WTC11 (cell line): ENCODE data around the gene ANKZF1. TPM values are rescaled to one million over a fixed set of nuclear protein-coding genes. Genes with fewer than 3 reads are reported as not detected.

ENCODE experiments used
- ATAC-seq: fragments of 200-7000 bp; cut with Tn5 transposase; 2 replicates; pipeline ENCODE4 v1.10.0; 2021; ENCODE audit warnings: mild to moderate bottlenecking, moderate library complexity
- CTCF ChIA-PET: fragments of 300-600 bp; sonication (Branson Sonifier 250); formaldehyde crosslinking; loops from one replicate; lab custom pipeline; 2021; ENCODE audit warnings: antibody characterized with exemption; lab: Charles Lee
- POLR2A ChIA-PET: fragments of 350-600 bp; sonication (Branson Sonifier 250); formaldehyde crosslinking; loops from one replicate; lab custom pipeline; 2021; ENCODE audit warnings: antibody characterized with exemption; lab: Charles Lee
- DNase-seq: peaks from one replicate; pipeline ENCODE4 v3.0.0; 2021; ENCODE audit warnings: low spot score
- H3K27ac Mint-ChIP-seq: 2 replicates; pipeline ENCODE4 v1.8.0; 2021; ENCODE audit warnings: mixed read lengths
- H3K27me3 Mint-ChIP-seq: 2 replicates; pipeline ENCODE4 v1.8.0; 2021; ENCODE audit warnings: low read depth, mild to moderate bottlenecking, moderate library complexity, mixed read lengths
- H3K36me3 Mint-ChIP-seq: 2 replicates; pipeline ENCODE4 v1.8.0; 2021; ENCODE audit warnings: mixed read lengths
- H3K4me1 Mint-ChIP-seq: 2 replicates; pipeline ENCODE4 v1.8.0; 2022; ENCODE audit warnings: mixed read lengths
- H3K4me3 Mint-ChIP-seq: 2 replicates; pipeline ENCODE4 v1.8.0; 2021; ENCODE audit warnings: mild to moderate bottlenecking, moderate library complexity, mixed read lengths
- H3K9me3 Mint-ChIP-seq: 2 replicates; pipeline ENCODE4 v1.8.0; 2021; ENCODE audit warnings: mixed read lengths
- ATF1 ChIP-seq: sonication (generic); formaldehyde crosslinking; IDR thresholded peaks from 2 replicates; pipeline ENCODE4 v1.8.1; 2023; ENCODE audit warnings: mild to moderate bottlenecking, moderate library complexity, missing genetic modification reagents
- CBFB ChIP-seq: sonication (generic); formaldehyde crosslinking; IDR thresholded peaks from 2 replicates; pipeline ENCODE4 v1.8.1; 2022; ENCODE audit warnings: mild to moderate bottlenecking, low read depth, missing genetic modification reagents
- EMX1 ChIP-seq: fragments of 250-450 bp; sonication (Bioruptor Pico); IDR thresholded peaks from 2 replicates; pipeline ENCODE4 v1.8.0; 2021; ENCODE audit warnings: mild to moderate bottlenecking
- ERG ChIP-seq: fragments of 250-450 bp; sonication (Bioruptor Pico); IDR thresholded peaks from 2 replicates; pipeline ENCODE4 v1.8.0; 2021; ENCODE audit warnings: mild to moderate bottlenecking
- FOXJ3 ChIP-seq: sonication (generic); formaldehyde crosslinking; IDR thresholded peaks from 2 replicates; pipeline ENCODE4 v1.9.0; 2021; ENCODE audit warnings: missing genetic modification reagents, mild to moderate bottlenecking, borderline replicate concordance
- GABPB1 ChIP-seq: sonication (generic); formaldehyde crosslinking; IDR thresholded peaks from 2 replicates; pipeline ENCODE4 v1.8.1; 2023; ENCODE audit warnings: mild to moderate bottlenecking, missing genetic modification reagents
- NR3C1 ChIP-seq: sonication (generic); formaldehyde crosslinking; conservative IDR thresholded peaks from 2 replicates; pipeline ENCODE4 v1.8.1; 2023; ENCODE audit warnings: low read depth, mild to moderate bottlenecking, missing genetic modification reagents
- PRRX2 ChIP-seq: fragments of 250-450 bp; sonication (Bioruptor Pico); IDR thresholded peaks from 2 replicates; pipeline ENCODE4 v1.8.0; 2021; ENCODE audit warnings: mild to moderate bottlenecking
- RELA ChIP-seq: sonication (generic); formaldehyde crosslinking; IDR thresholded peaks from 2 replicates; pipeline ENCODE4 v1.8.1; 2022; ENCODE audit warnings: missing genetic modification reagents, mild to moderate bottlenecking, borderline replicate concordance
- SMAD4 ChIP-seq: sonication (generic); formaldehyde crosslinking; IDR thresholded peaks from 2 replicates; pipeline ENCODE4 v1.8.0; 2022; ENCODE audit warnings: mild to moderate bottlenecking, missing genetic modification reagents
- ZNF232 ChIP-seq: sonication (generic); formaldehyde crosslinking; IDR thresholded peaks from 2 replicates; pipeline ENCODE4 v1.8.0; 2022; ENCODE audit warnings: mild to moderate bottlenecking, missing genetic modification reagents
- ZNF423 ChIP-seq: fragments of 250-450 bp; sonication (Bioruptor Pico); IDR thresholded peaks from 2 replicates; pipeline ENCODE4 v2.1.2; 2022; ENCODE audit warnings: mild to moderate bottlenecking, moderate library complexity
- ZNF512 ChIP-seq: sonication (generic); formaldehyde crosslinking; IDR thresholded peaks from 2 replicates; pipeline ENCODE4 v1.8.1; 2022; ENCODE audit warnings: missing genetic modification reagents, borderline replicate concordance
- ZSCAN18 ChIP-seq: fragments of 250-450 bp; sonication (Bioruptor Pico); IDR thresholded peaks from 2 replicates; pipeline ENCODE4 v2.1.2; 2022; ENCODE audit warnings: mild to moderate bottlenecking, moderate library complexity
- total RNA-seq: library from RNA; stranded (reverse); gene quantifications from 3 replicates; pipeline ENCODE4 v1.2.3, GENCODE V29; 2021
- TF ChIP-seq, protein P1 (sequence below): sonication (generic); formaldehyde crosslinking; IDR thresholded peaks from 2 replicates; pipeline ENCODE4 v1.8.1; 2022; ENCODE audit warnings: mild to moderate bottlenecking, missing genetic modification reagents, moderate library complexity, borderline replicate concordance
- TF ChIP-seq, protein P2 (sequence below): sonication (generic); formaldehyde crosslinking; IDR thresholded peaks from 2 replicates; pipeline ENCODE4 v1.8.0; 2022; ENCODE audit warnings: missing genetic modification reagents
- TF ChIP-seq, protein P3 (sequence below): fragments of 250-450 bp; sonication (Bioruptor Pico); IDR thresholded peaks from 2 replicates; pipeline ENCODE4 v1.9.0; 2021; ENCODE audit warnings: moderate library complexity, mild to moderate bottlenecking, inconsistent platforms, borderline replicate concordance

ANKZF1 gene
- total RNA-seq, 1 experiment from 2014 or later, result 70.4 TPM

DNA sequence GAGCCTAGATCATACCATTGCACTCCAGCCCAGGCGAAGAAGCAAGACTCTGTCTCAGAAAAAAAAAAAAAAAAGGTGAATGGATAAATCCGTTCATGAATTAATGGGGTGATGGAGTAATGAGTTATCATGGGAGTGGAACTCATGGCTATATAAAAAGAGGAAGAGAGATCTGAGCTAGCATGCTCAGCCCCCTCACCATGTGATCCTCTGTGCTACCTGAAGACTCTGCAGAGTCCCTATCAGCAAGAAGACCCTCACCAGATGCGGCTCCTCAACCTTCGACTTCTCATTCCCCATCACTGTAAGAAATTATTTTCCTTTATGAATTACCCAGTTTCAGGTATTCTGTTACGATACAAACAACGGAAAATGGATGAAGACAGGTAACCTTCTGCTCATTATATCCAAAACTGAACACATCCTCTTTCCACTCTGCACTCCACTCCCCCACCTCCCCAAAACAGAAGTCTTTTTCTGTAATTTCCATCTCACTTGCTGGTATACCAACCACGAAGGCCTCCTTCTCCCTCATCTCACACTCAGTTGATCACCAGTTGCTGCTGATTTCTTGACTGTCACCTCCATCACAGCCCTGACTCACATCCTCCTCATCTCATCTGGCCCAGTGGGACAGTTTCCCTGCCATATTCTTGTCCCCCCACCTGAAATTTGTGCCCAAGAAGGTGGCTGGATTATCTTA is 42.7 kb upstream of the ANKZF1 start (continued):
- no peak for TF ChIP-seq ERG (CRISPR knock-in tag)

GRCh38 chr2:219197388-219197787 is 32.2 kb upstream of the ANKZF1 start:
- H3K4me3 Mint-ChIP-seq, result no peak overlapping the region
- peaks cover 10% of the 10 kb centered on the region for H3K9me3 Mint-ChIP-seq
- ATAC-seq (no peak), DNase-seq (no peak)
- CTCF ChIA-PET, result interaction anchor here (1.1 to 1.9 kb wide), 2 partner anchors 9 to 98 kb away, joined by 5 to 7 read pairs; partner anchors contain the start of gene ZFAND2B
- H3K36me3 Mint-ChIP-seq, result no peaks in the 10 kb centered on the region
- 0 out of 2 replicates have a peak, but pooled peaks cover 3% of the 10 kb centered on the region for H3K27me3 Mint-ChIP-seq
- TF ChIP-seq ZNF512 (CRISPR knock-in tag) (no peak), ZNF423 (CRISPR knock-in tag) (no peak), ZSCAN18 (CRISPR knock-in tag) (no peak), PRRX2 (CRISPR knock-in tag) (no peak), GABPB1 (CRISPR knock-in tag) (no peak), CBFB (CRISPR knock-in tag) (no peak), ZNF232 (no peak), SMAD4 (CRISPR knock-in tag) (no peak), FOXJ3 (no peak), RELA (CRISPR knock-in tag) (no peak), NR3C1 (CRISPR knock-in tag) (no peak), EMX1 (no peak), ATF1 (CRISPR knock-in tag) (no peak)
- TF ChIP-seq, protein P1, sequence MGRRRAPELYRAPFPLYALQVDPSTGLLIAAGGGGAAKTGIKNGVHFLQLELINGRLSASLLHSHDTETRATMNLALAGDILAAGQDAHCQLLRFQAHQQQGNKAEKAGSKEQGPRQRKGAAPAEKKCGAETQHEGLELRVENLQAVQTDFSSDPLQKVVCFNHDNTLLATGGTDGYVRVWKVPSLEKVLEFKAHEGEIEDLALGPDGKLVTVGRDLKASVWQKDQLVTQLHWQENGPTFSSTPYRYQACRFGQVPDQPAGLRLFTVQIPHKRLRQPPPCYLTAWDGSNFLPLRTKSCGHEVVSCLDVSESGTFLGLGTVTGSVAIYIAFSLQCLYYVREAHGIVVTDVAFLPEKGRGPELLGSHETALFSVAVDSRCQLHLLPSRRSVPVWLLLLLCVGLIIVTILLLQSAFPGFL, result no peak
- TF ChIP-seq, protein P2, sequence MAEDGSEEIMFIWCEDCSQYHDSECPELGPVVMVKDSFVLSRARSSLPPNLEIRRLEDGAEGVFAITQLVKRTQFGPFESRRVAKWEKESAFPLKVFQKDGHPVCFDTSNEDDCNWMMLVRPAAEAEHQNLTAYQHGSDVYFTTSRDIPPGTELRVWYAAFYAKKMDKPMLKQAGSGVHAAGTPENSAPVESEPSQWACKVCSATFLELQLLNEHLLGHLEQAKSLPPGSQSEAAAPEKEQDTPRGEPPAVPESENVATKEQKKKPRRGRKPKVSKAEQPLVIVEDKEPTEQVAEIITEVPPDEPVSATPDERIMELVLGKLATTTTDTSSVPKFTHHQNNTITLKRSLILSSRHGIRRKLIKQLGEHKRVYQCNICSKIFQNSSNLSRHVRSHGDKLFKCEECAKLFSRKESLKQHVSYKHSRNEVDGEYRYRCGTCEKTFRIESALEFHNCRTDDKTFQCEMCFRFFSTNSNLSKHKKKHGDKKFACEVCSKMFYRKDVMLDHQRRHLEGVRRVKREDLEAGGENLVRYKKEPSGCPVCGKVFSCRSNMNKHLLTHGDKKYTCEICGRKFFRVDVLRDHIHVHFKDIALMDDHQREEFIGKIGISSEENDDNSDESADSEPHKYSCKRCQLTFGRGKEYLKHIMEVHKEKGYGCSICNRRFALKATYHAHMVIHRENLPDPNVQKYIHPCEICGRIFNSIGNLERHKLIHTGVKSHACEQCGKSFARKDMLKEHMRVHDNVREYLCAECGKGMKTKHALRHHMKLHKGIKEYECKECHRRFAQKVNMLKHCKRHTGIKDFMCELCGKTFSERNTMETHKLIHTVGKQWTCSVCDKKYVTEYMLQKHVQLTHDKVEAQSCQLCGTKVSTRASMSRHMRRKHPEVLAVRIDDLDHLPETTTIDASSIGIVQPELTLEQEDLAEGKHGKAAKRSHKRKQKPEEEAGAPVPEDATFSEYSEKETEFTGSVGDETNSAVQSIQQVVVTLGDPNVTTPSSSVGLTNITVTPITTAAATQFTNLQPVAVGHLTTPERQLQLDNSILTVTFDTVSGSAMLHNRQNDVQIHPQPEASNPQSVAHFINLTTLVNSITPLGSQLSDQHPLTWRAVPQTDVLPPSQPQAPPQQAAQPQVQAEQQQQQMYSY (CRISPR knock-in tag), result no peak
- TF ChIP-seq, protein P3, sequence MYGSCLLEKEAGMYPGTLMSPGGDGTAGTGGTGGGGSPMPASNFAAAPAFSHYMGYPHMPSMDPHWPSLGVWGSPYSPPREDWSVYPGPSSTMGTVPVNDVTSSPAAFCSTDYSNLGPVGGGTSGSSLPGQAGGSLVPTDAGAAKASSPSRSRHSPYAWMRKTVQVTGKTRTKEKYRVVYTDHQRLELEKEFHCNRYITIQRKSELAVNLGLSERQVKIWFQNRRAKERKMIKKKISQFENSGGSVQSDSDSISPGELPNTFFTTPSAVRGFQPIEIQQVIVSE, result no peak
- TF ChIP-seq, all 79 proteins: peak for 0
- H3K27ac Mint-ChIP-seq, result no peak overlapping the region
- H3K4me1 Mint-ChIP-seq, result peaks cover 8% of the 10 kb centered on the region
- POLR2A ChIA-PET, result no interaction called here
